ENCODE data around the gene CIAPIN1. TPM values are rescaled to one million over a fixed set of nuclear protein-coding genes. Genes with fewer than 3 reads are reported as not detected.
"Not testable (repeated sequence)": the region's sequence is repeated elsewhere in the genome, so short reads cannot be mapped to it uniquely, and the experiment has no call there.

Gene CIAPIN1
- total RNA-seq, 1 donor from 2014 or later, result 28.7 TPM

DNA sequence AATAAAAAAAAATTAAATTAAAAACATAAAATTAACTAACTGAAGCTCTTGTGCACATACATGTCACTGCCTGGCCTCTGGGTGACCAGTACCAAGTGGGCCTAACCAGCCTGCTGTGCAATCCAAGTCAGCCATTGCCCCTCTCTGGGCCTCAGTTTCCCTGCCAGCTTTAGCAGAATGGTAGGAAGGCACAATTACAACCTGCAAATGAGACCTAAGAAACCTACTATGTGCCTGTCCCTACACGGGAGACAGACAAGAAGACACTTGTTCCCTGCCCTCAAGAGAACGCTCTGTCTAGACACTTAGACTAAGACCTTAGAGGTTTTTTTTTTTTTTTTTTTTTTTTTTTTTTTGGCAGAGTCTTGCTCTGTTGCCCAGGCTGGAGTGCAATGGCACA is 1.7 kb downstream of the CIAPIN1 start:
- no peak overlapping the region for H3K4me3 ChIP-seq
- DNase-seq (ENCODE audit: low spot score in 2 of 2), result no peak
- H3K27me3 ChIP-seq, result no peaks in the 10 kb centered on the region
- H3K4me1 ChIP-seq, result peaks cover 0 to 21% of the 10 kb centered on the region in 2 donors
- no peak overlapping the region for H3K27ac ChIP-seq
- TF ChIP-seq, protein P1, sequence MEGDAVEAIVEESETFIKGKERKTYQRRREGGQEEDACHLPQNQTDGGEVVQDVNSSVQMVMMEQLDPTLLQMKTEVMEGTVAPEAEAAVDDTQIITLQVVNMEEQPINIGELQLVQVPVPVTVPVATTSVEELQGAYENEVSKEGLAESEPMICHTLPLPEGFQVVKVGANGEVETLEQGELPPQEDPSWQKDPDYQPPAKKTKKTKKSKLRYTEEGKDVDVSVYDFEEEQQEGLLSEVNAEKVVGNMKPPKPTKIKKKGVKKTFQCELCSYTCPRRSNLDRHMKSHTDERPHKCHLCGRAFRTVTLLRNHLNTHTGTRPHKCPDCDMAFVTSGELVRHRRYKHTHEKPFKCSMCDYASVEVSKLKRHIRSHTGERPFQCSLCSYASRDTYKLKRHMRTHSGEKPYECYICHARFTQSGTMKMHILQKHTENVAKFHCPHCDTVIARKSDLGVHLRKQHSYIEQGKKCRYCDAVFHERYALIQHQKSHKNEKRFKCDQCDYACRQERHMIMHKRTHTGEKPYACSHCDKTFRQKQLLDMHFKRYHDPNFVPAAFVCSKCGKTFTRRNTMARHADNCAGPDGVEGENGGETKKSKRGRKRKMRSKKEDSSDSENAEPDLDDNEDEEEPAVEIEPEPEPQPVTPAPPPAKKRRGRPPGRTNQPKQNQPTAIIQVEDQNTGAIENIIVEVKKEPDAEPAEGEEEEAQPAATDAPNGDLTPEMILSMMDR (IDR thresholded peaks at IDR 0.05), result no peak
- intact Hi-C loops (cut with DNase I), result loop anchor here (5.0 to 10.0 kb wide), 2 partner anchors 92 to 289 kb away; partner anchors contain the start of genes CCDC102A and KATNB1
- H3K9me3 ChIP-seq, result no peaks in the 10 kb centered on the region
- no peaks in the 10 kb centered on the region for H3K36me3 ChIP-seq

DNA sequence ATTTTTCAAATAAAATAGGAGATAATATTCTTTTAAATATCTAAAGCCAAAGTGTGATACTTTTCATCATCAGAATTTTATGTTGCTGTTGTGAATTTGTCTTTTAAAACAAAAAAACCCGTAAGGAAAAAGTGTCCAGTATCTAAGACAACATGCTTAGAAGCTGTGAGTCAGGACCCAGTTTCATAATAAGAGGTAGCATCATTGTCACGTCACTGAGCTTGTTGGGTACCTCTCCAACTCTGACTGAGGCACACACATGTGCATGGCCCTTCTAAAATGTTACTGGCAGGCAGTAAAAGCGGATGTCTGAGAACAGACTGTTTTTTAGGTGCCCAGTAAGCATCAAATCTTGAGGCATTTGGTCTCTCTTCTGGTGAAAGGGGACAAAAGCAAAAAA is 2.5 kb downstream of the CIAPIN1 start:
- H3K36me3 ChIP-seq, result peaks cover 2 to 8% of the 10 kb centered on the region in 2 donors
- peaks cover 0 to 21% of the 10 kb centered on the region in 2 donors for H3K4me1 ChIP-seq
- H3K9me3 ChIP-seq, result no peaks in the 10 kb centered on the region
- H3K27me3 ChIP-seq, result no peaks in the 10 kb centered on the region
- intact Hi-C loops (cut with DNase I), result loop anchor here (5.0 to 10.0 kb wide), 2 partner anchors 93 to 290 kb away; partner anchors contain the start of genes CCDC102A and KATNB1
- no peak overlapping the region for H3K4me3 ChIP-seq
- DNase-seq (ENCODE audit: low spot score in 2 of 2), result no peak
- no peak overlapping the region for H3K27ac ChIP-seq
- TF ChIP-seq, protein P1 (IDR thresholded peaks at IDR 0.05), result no peak

DNA sequence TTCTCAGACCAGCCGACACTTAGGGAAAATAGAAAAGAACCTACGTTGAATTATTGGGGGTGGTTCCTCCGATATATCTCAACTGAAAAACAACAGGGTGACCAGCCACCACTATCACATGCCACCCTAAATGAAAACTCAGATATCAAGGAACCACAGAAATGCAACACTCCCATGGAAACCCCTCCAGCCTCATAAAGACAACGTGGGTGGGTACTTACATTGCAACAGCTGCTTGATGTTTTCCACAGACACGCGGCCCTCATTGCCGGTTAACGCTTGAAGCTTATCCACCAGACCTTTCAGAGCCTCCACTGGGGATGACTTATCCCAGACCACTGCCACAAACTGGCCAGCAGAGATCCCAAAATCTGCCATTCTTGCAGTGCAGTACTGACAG is 6.6 kb downstream of the CIAPIN1 start:
- intact Hi-C loops (cut with DNase I), result loop anchor here (10.0 kb wide), 1 partner anchor 294 kb away; the partner anchor contains the start of gene KATNB1
- DNase-seq (ENCODE audit: low spot score in 2 of 2); H3K9me3 ChIP-seq; H3K27ac ChIP-seq; H3K4me1 ChIP-seq; H3K4me3 ChIP-seq; H3K27me3 ChIP-seq: not testable (repeated sequence)
- peaks cover 16 to 45% of the 10 kb centered on the region in 2 donors for H3K36me3 ChIP-seq

DNA sequence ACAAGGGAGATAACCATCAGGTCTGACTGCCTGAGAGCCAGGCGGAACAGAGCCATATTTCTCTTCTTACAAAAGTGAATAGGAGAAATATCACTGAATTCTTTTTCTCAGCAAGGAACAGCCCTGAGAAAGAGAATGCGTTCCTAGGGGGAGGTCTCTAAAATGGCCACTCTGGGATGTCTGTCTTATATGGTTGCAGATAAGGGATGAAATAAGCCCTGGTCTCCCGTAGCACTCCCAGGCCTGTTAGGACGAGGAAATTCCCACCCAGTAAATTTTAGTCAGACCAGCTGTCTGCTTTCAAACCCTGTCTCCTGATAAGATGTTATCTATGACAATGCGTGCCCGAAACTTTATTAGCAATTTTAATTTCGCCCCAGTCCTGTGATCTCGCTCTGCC is 7.2 kb downstream of the CIAPIN1 start:
- intact Hi-C loops (cut with DNase I), result loop anchor here (10.0 kb wide), 1 partner anchor 295 kb away; the partner anchor contains the start of gene KATNB1
- H3K4me1 ChIP-seq; H3K27me3 ChIP-seq; H3K27ac ChIP-seq; H3K4me3 ChIP-seq; H3K9me3 ChIP-seq; DNase-seq (ENCODE audit: low spot score in 2 of 2): not testable (repeated sequence)
- peaks cover 22 to 51% of the 10 kb centered on the region in 2 donors for H3K36me3 ChIP-seq

DNA sequence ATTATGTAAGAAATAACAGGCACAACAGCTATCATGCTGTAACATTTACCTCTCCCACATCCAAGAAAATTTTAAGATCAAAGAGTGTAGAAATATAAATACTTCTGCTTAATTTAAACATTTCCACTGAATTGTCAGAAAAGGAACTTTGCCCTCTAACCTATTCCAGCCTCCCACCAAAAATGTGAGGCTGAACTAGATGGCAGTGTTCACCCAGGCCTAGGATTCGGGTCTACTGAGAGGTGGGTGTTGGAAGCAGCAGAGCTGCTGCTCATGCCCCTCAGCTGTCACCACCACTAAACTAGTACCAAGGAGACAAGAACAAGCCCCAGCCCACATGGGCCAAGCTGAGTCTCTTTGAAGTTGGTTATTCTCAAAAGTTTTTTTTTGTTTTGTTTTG is 11.3 kb downstream of the CIAPIN1 start:
- intact Hi-C loops (cut with DNase I), result no loop called here
- no peak for DNase-seq (ENCODE audit: low spot score in 2 of 2)
- Histone ChIP-seq H3K27me3 (no peaks in the 10 kb centered on the region), H3K27ac (no peak overlapping the region), H3K36me3 (peaks cover 62 to 89% of the 10 kb centered on the region in 2 donors), H3K4me3 (no peak overlapping the region), H3K9me3 (no peaks in the 10 kb centered on the region), H3K4me1 (no peaks in the 10 kb centered on the region)
- TF ChIP-seq, protein P1 (IDR thresholded peaks at IDR 0.05), result no peak

DNA sequence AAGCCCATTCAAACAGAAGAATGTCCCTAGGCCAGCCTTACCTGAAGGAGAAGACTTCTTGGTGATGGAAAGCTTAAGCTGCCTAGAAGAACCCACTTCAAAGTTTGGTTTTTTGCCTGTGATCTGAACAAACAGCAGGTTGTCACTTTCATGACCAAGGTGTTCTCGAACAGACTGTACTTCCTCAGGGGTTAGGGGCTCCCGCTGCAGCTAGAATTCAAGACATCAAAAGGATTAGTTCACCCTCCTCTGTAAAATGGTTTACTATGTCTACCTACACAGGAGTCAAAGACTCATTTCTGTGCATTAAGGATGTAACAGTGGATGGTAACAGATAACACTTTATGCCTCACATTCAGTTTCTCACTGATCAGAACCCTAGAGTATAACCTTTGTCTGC is 13.2 kb downstream of the CIAPIN1 start:
- intact Hi-C loops (cut with DNase I), result no loop called here

More for the DNA sequence above, 13.2 kb downstream of the CIAPIN1 start:
- Histone ChIP-seq H3K27me3 (no peaks in the 10 kb centered on the region), H3K9me3 (no peaks in the 10 kb centered on the region), H3K4me3 (no peak overlapping the region), H3K4me1 (no peaks in the 10 kb centered on the region), H3K36me3 (peaks cover 72 to 91% of the 10 kb centered on the region in 2 donors), H3K27ac (no peak overlapping the region)
- DNase-seq (ENCODE audit: low spot score in 2 of 2), result no peak
- TF ChIP-seq, protein P1 (IDR thresholded peaks at IDR 0.05), result no peak
